GM12878 (cell line): ENCODE data around the gene ELMO2. TPM values are rescaled to one million over a fixed set of nuclear protein-coding genes. Genes with fewer than 3 reads are reported as not detected.

Source experiments
- ATAC-seq: fragments of 200-7000 bp; cut with Tn5 transposase; 3 replicates; pipeline ENCODE4 v1.9.1; 2020; ENCODE audit warnings: mild to moderate bottlenecking, moderate library complexity
- BruUV-seq: library from RNA; stranded (reverse); fragments of 400-500 nt; replicated peaks from 2 replicates; lab custom pipeline; 2021; lab: Mats Ljungman, UMichigan
- CTCF ChIA-PET: fragments of 300-600 bp; sonication (Branson Sonifier 250); formaldehyde crosslinking; extraction: SDS; loops from one replicate; lab custom pipeline; 2021; ENCODE audit warnings: inconsistent platforms; lab: Yijun Ruan, JAX
- POLR2A ChIA-PET: fragments of 350-600 bp; formaldehyde crosslinking; extraction: SDS; loops from one replicate; lab custom pipeline; 2021; ENCODE audit warnings: inconsistent platforms; lab: Charles Lee
- RAD21 ChIA-PET: fragments of 300-600 bp; sonication (Branson Sonifier 250); formaldehyde crosslinking; loops from one replicate; lab custom pipeline; 2023; ENCODE audit warnings: antibody characterized with exemption; ENCODE audit not compliant: unreplicated experiment; lab: Charles Lee
- SMC1A ChIA-PET: fragments of 300-600 bp; sonication (Branson Sonifier 250); formaldehyde crosslinking; loops from one replicate; lab custom pipeline; 2023; ENCODE audit not compliant: unreplicated experiment, uncharacterized antibody; lab: Charles Lee
- DNase-seq: peaks from one replicate; pipeline ENCODE4 v3.0.0-alpha.2; 2011; ENCODE audit warnings: low read depth, low spot score
- FAIRE-seq: peaks from 3 replicates; lab custom pipeline; 2011; peaks lifted over from hg19 to GRCh38; lab: Jason Lieb, UNC
- H2AFZ ChIP-seq: 2 replicates; pipeline ENCODE4 v1.6.0; 2011; ENCODE audit warnings: low read depth, low read length, control low read depth; ENCODE audit not compliant: control insufficient read depth
- H3K27ac ChIP-seq: 2 replicates; pipeline ENCODE4 v1.5.1; 2011; ENCODE audit warnings: control low read depth; ENCODE audit not compliant: control insufficient read depth, insufficient read depth
- H3K27me3 ChIP-seq, 2 experiments: replicated peaks in 1 of 2; 2 replicates each; pipeline versions ENCODE4 v1.6.0 to v1.6.1; 2011; ENCODE audit warnings: low read length in 1 of 2; ENCODE audit not compliant: control insufficient read depth in 2 of 2, insufficient read depth in 2 of 2
- H3K36me3 ChIP-seq, 2 experiments: 2 replicates each; pipeline ENCODE4 v1.5.1; 2011; ENCODE audit warnings: low read length in 1 of 2; ENCODE audit not compliant: control insufficient read depth in 2 of 2, insufficient read depth in 2 of 2
- H3K4me1 ChIP-seq: 2 replicates; pipeline ENCODE4 v1.6.1; 2011; ENCODE audit warnings: mild to moderate bottlenecking, low read length, moderate library complexity, mixed read lengths; ENCODE audit not compliant: control insufficient read depth, insufficient read depth
- H3K4me2 ChIP-seq: 2 replicates; pipeline ENCODE4 v1.6.0; 2011; ENCODE audit warnings: control low read depth; ENCODE audit not compliant: control insufficient read depth, insufficient read depth
- H3K4me3 ChIP-seq: fragments of 200-600 bp; sonication (generic); 2 replicates; pipeline ENCODE4 v1.5.1; 2016
- H3K79me2 ChIP-seq: 2 replicates; pipeline ENCODE4 v1.6.0; 2011; ENCODE audit warnings: low read length; ENCODE audit not compliant: control insufficient read depth, insufficient read depth
- H3K9ac ChIP-seq: 2 replicates; pipeline ENCODE4 v1.8.0; 2011; ENCODE audit warnings: low read length, control low read depth, mixed read lengths; ENCODE audit not compliant: control insufficient read depth, insufficient read depth
- H3K9me3 ChIP-seq: replicated peaks from 3 replicates; pipeline ENCODE4 v1.5.1; 2011; ENCODE audit warnings: mild to moderate bottlenecking, low read length; ENCODE audit not compliant: control insufficient read depth, insufficient read depth
- H4K20me1 ChIP-seq: 2 replicates; pipeline ENCODE4 v1.6.0; 2011; ENCODE audit not compliant: control insufficient read depth, insufficient read depth
- RAD21 ChIP-seq: IDR thresholded peaks from 2 replicates; pipeline ENCODE4 v1.6.1; 2011; ENCODE audit warnings: mild to moderate bottlenecking, low read depth, low read length, moderate library complexity; ENCODE audit not compliant: insufficient read depth
- RELA ChIP-seq: fragments of 450-650 bp; IDR thresholded peaks from 2 replicates; pipeline ENCODE4 v1.8.0; 2014; ENCODE audit warnings: borderline replicate concordance; ENCODE audit not compliant: partially characterized antibody
- SPI1 ChIP-seq: IDR thresholded peaks from 2 replicates; pipeline ENCODE4 v1.6.1; 2011; ENCODE audit warnings: low read depth, mild to moderate bottlenecking, low read length, moderate library complexity, borderline replicate concordance; ENCODE audit not compliant: insufficient read depth
- SREBF1 ChIP-seq: IDR thresholded peaks from 2 replicates; pipeline ENCODE4 v1.6.1; 2012; ENCODE audit warnings: mild to moderate bottlenecking, low read length
- WGBS: methylation state at CpG from one replicate; pipeline ENCODE4 v1.1.6; 2016; ENCODE audit warnings: low lambda C conversion rate; ENCODE audit not compliant: insufficient replicate concordance, insufficient coverage; ENCODE audit errors: missing lambda C conversion rate; 5-methylcytosine and 5-hydroxymethylcytosine counted together
- in situ Hi-C: fragments of 300-500 bp; cut with MboI; formaldehyde crosslinking; loops from 9 replicates; pipeline ENCODE4 v1.14.3; 2018; ENCODE audit warnings: mixed read lengths
- intact Hi-C: fragments of 100-400 bp; cut with micrococcal nuclease; formaldehyde crosslinking; loops from one replicate; pipeline ENCODE4 v1.14.2; 2022; ENCODE audit not compliant: unreplicated experiment
- polyA plus RNA-seq, 11 experiments: library from polyadenylated mRNA; depleted of rRNA in 4 of 11; unstranded in 6 of 11; stranded (reverse) in 5 of 11; fragments of >200 nt; fragmentation: Nextera tagmentation in 4 of 11; fragmentation: Illumina TruSeq in 1 of 11; extraction: Ambion mirVana in 4 of 11; extraction: Trizol in 1 of 11; gene quantifications; 1 replicate in 1 of 11; 2 replicates in 10 of 11; pipeline versions ENCODE4 v1.2.1 to v1.2.3, GENCODE V29; 2011 to 2016; ENCODE audit warnings: inconsistent platforms in 2 of 11, missing spikeins in 2 of 11, low read depth in 1 of 11
- total RNA-seq, 4 experiments: library from RNA; depleted of rRNA in 3 of 4; stranded (reverse); fragments of >200 nt in 3 of 4; fragmentation: Illumina TruSeq in 1 of 4; extraction: Trizol in 1 of 4; gene quantifications; 2 replicates each; pipeline versions ENCODE4 v1.2.1 to v1.2.3, GENCODE V29; 2013 to 2021
- TF ChIP-seq, protein P1 (sequence below): fragments of 450-650 bp; IDR thresholded peaks from 2 replicates; pipeline ENCODE4 v1.6.1; 2016; ENCODE audit warnings: mild to moderate bottlenecking
- TF ChIP-seq, protein P2 (sequence below): fragments of 450-650 bp; IDR thresholded peaks from 2 replicates; pipeline ENCODE4 v1.6.1; 2017; ENCODE audit warnings: mild to moderate bottlenecking, moderate library complexity

The ELMO2 gene
- total and polyA plus RNA-seq, 10 of the 15 experiments (the other 5 are each of a cell fraction or from before 2014, with no cell fraction given): 14.2 to 40.2 (median 37.6) TPM

DNA sequence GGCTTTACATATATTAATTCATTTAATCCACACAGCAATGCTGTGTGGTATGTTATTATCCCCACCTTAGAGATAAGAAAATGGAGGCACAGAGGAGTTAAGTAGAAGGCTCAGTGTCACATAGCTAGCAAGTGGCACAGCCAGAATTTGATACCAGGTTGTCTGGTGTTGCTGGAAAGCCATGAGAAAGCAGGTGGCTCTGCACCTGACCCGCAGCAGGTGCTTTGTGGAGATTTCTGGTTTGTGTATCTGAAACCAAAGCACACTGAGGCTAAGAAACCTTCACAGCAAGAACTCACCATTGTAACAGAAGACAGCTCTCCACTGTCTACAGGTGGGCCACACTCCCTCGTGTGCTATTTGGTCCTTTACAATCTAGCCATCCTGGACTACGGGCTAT lies 7.5 kb downstream of the ELMO2 start:
- no peak overlapping the region; the same call in 1 of the 2 replicates for H3K4me2 ChIP-seq
- H3K27ac ChIP-seq: no peak overlapping the region
- CTCF ChIA-PET: interaction anchor here (0.8 to 2.1 kb wide), 5 partner anchors 9 to 282 kb away, joined by 3 to 6 read pairs (median 3); no protein-coding TSS in a partner anchor
- no peaks in the 10 kb centered on the region for H3K9me3 ChIP-seq
- no peak overlapping the region for H2AFZ ChIP-seq
- no peaks in the 10 kb centered on the region for H4K20me1 ChIP-seq
- peaks cover 46% of the 10 kb centered on the region for H3K79me2 ChIP-seq
- RAD21 ChIA-PET: interaction anchor here (0.9 kb wide), 1 partner anchor 36 kb away, joined by 3 read pairs; no protein-coding TSS in a partner anchor
- intact Hi-C loops: no loop called here
- ATAC-seq: no peak
- H3K4me3 ChIP-seq: no peak overlapping the region
- H3K27me3 ChIP-seq: no peaks in the 10 kb centered on the region
- TF ChIP-seq SREBF1 (no peak), RAD21 (no peak), SPI1 (no peak), RELA (no peak)
- TF ChIP-seq, protein P1, sequence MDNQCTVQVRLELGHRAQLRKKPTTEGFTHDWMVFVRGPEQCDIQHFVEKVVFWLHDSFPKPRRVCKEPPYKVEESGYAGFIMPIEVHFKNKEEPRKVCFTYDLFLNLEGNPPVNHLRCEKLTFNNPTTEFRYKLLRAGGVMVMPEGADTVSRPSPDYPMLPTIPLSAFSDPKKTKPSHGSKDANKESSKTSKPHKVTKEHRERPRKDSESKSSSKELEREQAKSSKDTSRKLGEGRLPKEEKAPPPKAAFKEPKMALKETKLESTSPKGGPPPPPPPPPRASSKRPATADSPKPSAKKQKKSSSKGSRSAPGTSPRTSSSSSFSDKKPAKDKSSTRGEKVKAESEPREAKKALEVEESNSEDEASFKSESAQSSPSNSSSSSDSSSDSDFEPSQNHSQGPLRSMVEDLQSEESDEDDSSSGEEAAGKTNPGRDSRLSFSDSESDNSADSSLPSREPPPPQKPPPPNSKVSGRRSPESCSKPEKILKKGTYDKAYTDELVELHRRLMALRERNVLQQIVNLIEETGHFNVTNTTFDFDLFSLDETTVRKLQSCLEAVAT: no peak
- TF ChIP-seq, protein P2, sequence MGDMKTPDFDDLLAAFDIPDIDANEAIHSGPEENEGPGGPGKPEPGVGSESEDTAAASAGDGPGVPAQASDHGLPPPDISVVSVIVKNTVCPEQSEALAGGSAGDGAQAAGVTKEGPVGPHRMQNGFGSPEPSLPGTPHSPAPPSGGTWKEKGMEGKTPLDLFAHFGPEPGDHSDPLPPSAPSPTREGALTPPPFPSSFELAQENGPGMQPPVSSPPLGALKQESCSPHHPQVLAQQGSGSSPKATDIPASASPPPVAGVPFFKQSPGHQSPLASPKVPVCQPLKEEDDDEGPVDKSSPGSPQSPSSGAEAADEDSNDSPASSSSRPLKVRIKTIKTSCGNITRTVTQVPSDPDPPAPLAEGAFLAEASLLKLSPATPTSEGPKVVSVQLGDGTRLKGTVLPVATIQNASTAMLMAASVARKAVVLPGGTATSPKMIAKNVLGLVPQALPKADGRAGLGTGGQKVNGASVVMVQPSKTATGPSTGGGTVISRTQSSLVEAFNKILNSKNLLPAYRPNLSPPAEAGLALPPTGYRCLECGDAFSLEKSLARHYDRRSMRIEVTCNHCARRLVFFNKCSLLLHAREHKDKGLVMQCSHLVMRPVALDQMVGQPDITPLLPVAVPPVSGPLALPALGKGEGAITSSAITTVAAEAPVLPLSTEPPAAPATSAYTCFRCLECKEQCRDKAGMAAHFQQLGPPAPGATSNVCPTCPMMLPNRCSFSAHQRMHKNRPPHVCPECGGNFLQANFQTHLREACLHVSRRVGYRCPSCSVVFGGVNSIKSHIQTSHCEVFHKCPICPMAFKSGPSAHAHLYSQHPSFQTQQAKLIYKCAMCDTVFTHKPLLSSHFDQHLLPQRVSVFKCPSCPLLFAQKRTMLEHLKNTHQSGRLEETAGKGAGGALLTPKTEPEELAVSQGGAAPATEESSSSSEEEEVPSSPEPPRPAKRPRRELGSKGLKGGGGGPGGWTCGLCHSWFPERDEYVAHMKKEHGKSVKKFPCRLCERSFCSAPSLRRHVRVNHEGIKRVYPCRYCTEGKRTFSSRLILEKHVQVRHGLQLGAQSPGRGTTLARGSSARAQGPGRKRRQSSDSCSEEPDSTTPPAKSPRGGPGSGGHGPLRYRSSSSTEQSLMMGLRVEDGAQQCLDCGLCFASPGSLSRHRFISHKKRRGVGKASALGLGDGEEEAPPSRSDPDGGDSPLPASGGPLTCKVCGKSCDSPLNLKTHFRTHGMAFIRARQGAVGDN: no peak
- 69% methylated on average over 3 of the region's 3 CpGs for whole genome bisulfite sequencing
- no TSS peak for BruUV-seq
- peaks cover 2 to 3% of the 10 kb centered on the region in 2 experiments; a peak in 3 of 4 replicates for H3K36me3 ChIP-seq
- SMC1A ChIA-PET: interaction anchor here (0.8 to 0.9 kb wide), 3 partner anchors 39 to 105 kb away, joined by 3 read pairs; no protein-coding TSS in a partner anchor
- DNase-seq: no peak
- in situ Hi-C loops: no loop called here
- POLR2A ChIA-PET: interaction anchor here (0.6 kb wide), 1 partner anchor 29 kb away, joined by 4 read pairs; no protein-coding TSS in a partner anchor
- peaks cover 43% of the 10 kb centered on the region for H3K4me1 ChIP-seq
- FAIRE-seq: no peak
- no peak overlapping the region for H3K9ac ChIP-seq
